ENCODE results near the gene RPL22. TPM values are rescaled to one million over a fixed set of nuclear protein-coding genes. Genes with fewer than 3 reads are reported as not detected.

The RPL22 gene
- polyA plus RNA-seq, 3 donors = 62.6 to 97.2 (median 65.6) TPM

GRCh38 chr1:6207075-6207885 lies 7.9 kb upstream of the RPL22 start:
- Mint-ChIP-seq H3K9me3 (peaks cover 0 to 24% (median 3%) of the 10 kb centered on the region in 7 donors), H3K4me1 (peaks cover 22% of the 10 kb centered on the region), H3K27me3 (ENCODE audit: low read depth in 3 of 3) (peaks cover 48 to 80% (median 62%) of the 10 kb centered on the region in 3 donors), H3K27ac (no peak overlapping the region), H3K4me3 (peak overlapping the region; percentile 54 to 85), H3K36me3 (peaks cover 0 to 3% of the 10 kb centered on the region in 2 donors)
- WGBS (ENCODE audit: insufficient coverage) = 62% methylated on average over 16 of the region's 19 CpGs
- Histone ChIP-seq H3K4me2 (replicated peaks; ENCODE audit: extremely low read depth, low read length, poor library complexity, severe bottlenecking) (peak overlapping the region; percentile 66), H3K4me3 (replicated peaks in 1 of 3; ENCODE audit: low read depth in 2 of 3, low read length in 3 of 3) (no peak overlapping the region), H3K27me3 (ENCODE audit: control insufficient read depth in 2 of 2, insufficient read depth in 2 of 2, low read length in 2 of 2) (peaks cover 31 to 53% of the 10 kb centered on the region in 2 donors), H3K36me3 (replicated peaks in 1 of 2; ENCODE audit: control insufficient read depth in 1 of 2, insufficient read depth in 2 of 2, low read length in 2 of 2) (no peaks in the 10 kb centered on the region), H3K79me2 (ENCODE audit: insufficient read depth, low read length) (no peaks in the 10 kb centered on the region), H3K4me1 (ENCODE audit: control insufficient read depth in 1 of 2, insufficient read depth in 2 of 2, low read length in 2 of 2) (peaks cover 22 to 36% of the 10 kb centered on the region in 2 donors), H2AFZ (ENCODE audit: insufficient read depth, low read depth, low read length, poor library complexity, severe bottlenecking) (no peak overlapping the region), H3K9me3 (replicated peaks in 1 of 2; ENCODE audit: control insufficient read depth in 1 of 2, insufficient read depth in 1 of 2, low read length in 2 of 2) (peaks cover 0 to 13% of the 10 kb centered on the region in 2 donors), H3K27ac (ENCODE audit: low read depth in 1 of 2, low read length in 2 of 2) (no peak overlapping the region), H4K20me1 (ENCODE audit: insufficient read depth, low read length) (no peaks in the 10 kb centered on the region), H3K9ac (ENCODE audit: insufficient read depth, low read length, poor library complexity, severe bottlenecking) (no peak overlapping the region)
- intact Hi-C loops (cut with micrococcal nuclease) = loop anchor here in 1 of 2 donors (10.0 kb wide), 1 partner anchor 152 kb away; no protein-coding TSS in a partner anchor
- no peak for DNase-seq
- TF ChIP-seq CTCF (IDR thresholded peaks at IDR 0.05) = no peak

- peak overlapping the region; percentile 66 for H3K4me2 ChIP-seq (replicated peaks; ENCODE audit: extremely low read depth, low read length, poor library complexity, severe bottlenecking)
- intact Hi-C loops (cut with micrococcal nuclease) = loop anchor here in 1 of 2 donors (10.0 kb wide), 1 partner anchor 152 kb away; no protein-coding TSS in a partner anchor
- 6% methylated on average over 25 of the region's 25 CpGs for WGBS (ENCODE audit: insufficient coverage)
- H3K9me3 Mint-ChIP-seq = peaks cover 0 to 24% (median 3%) of the 10 kb centered on the region in 7 donors
- peaks cover 22 to 36% of the 10 kb centered on the region in 2 donors for H3K4me1 ChIP-seq (ENCODE audit: control insufficient read depth in 1 of 2, insufficient read depth in 2 of 2, low read length in 2 of 2)
- H2AFZ ChIP-seq (ENCODE audit: insufficient read depth, low read depth, low read length, poor library complexity, severe bottlenecking) = peak overlapping the region; percentile 56
- peaks cover 22% of the 10 kb centered on the region for H3K4me1 Mint-ChIP-seq
- peaks cover 31 to 50% of the 10 kb centered on the region in 2 donors for H3K27me3 ChIP-seq (ENCODE audit: control insufficient read depth in 2 of 2, insufficient read depth in 2 of 2, low read length in 2 of 2)
- H3K27ac ChIP-seq (ENCODE audit: low read depth in 1 of 2, low read length in 2 of 2) = no peak overlapping the region
- peaks cover 0 to 3% of the 10 kb centered on the region in 2 donors for H3K36me3 Mint-ChIP-seq
- peaks cover 45 to 81% (median 61%) of the 10 kb centered on the region in 3 donors for H3K27me3 Mint-ChIP-seq (ENCODE audit: low read depth in 3 of 3)
- no peaks in the 10 kb centered on the region for H3K36me3 ChIP-seq (replicated peaks in 1 of 2; ENCODE audit: control insufficient read depth in 1 of 2, insufficient read depth in 2 of 2, low read length in 2 of 2)
- no peak overlapping the region for H3K27ac Mint-ChIP-seq
- no peaks in the 10 kb centered on the region for H3K79me2 ChIP-seq (ENCODE audit: insufficient read depth, low read length)
- DNase-seq = no peak
- no peaks in the 10 kb centered on the region for H4K20me1 ChIP-seq (ENCODE audit: insufficient read depth, low read length)
- H3K9ac ChIP-seq (ENCODE audit: insufficient read depth, low read length, poor library complexity, severe bottlenecking) = peak overlapping the region; percentile 6
- H3K4me3 Mint-ChIP-seq = peak overlapping the region; percentile 54 to 77
- H3K9me3 ChIP-seq (replicated peaks in 1 of 2; ENCODE audit: control insufficient read depth in 1 of 2, insufficient read depth in 1 of 2, low read length in 2 of 2) = peaks cover 0 to 13% of the 10 kb centered on the region in 2 donors
- peak overlapping the region in 1 of 3 experiments; percentile 64 for H3K4me3 ChIP-seq (replicated peaks in 1 of 3; ENCODE audit: low read depth in 2 of 3, low read length in 3 of 3)
- no peak for TF ChIP-seq CTCF (IDR thresholded peaks at IDR 0.05)
Measured at GRCh38 chr1:6206520-6206855, 7.1 kb upstream of the RPL22 start.
